Myocyte (in vitro differentiated cells): ENCODE measurements around the gene C19orf73. TPM values are rescaled to one million over a fixed set of nuclear protein-coding genes. Genes with fewer than 3 reads are reported as not detected.
A peak's percentile ranks its signal among the peaks of the same experiment; 100 is the strongest.
"Not testable (repeated sequence)": the region's sequence is repeated elsewhere in the genome, so short reads cannot be mapped to it uniquely, and the experiment has no call there.

Experiments
- DNase-seq: peaks from one replicate; pipeline ENCODE4 v3.0.0-alpha.2; 2012; ENCODE audit warnings: low read depth
- total RNA-seq: library from RNA; depleted of rRNA; stranded (reverse); fragments of >200 nt; gene quantifications from 2 replicates; pipeline ENCODE4 v1.2.3, GENCODE V29; 2014

Gene C19orf73
- total RNA-seq, 1 donor from 2014 or later, result not detected

GRCh38 chr19:49148784-49149651, 30.1 kb upstream of the C19orf73 start:
- peak; percentile 96 for DNase-seq

- DNase-seq, result no peak
Measured at GRCh38 chr19:49148044-49148682, 29.2 kb upstream of the C19orf73 start.

GRCh38 chr19:49146408-49146770, 27.4 kb upstream of the C19orf73 start:
- DNase-seq, result not testable (repeated sequence)

- peak; percentile 75 for DNase-seq
Measured at GRCh38 chr19:49145573-49146407, 26.8 kb upstream of the C19orf73 start.

GRCh38 chr19:49142866-49143335, 24.0 kb upstream of the C19orf73 start:
- DNase-seq, result peak; percentile 95

GRCh38 chr19:49141352-49141751, 22.4 kb upstream of the C19orf73 start:
- DNase-seq, result no peak

- no peak for DNase-seq
Measured at GRCh38 chr19:49140951-49141350, 22.0 kb upstream of the C19orf73 start.

- peak; percentile 83 for DNase-seq
Measured at GRCh38 chr19:49136771-49137171, 17.8 kb upstream of the C19orf73 start.

GRCh38 chr19:49135686-49136085, 16.7 kb upstream of the C19orf73 start:
- DNase-seq, result no peak

- DNase-seq, result no peak
Measured at GRCh38 chr19:49133621-49134454, 14.9 kb upstream of the C19orf73 start.

- DNase-seq, result no peak
Measured at GRCh38 chr19:49132974-49133609, 14.1 kb upstream of the C19orf73 start.

- DNase-seq, result no peak
Measured at GRCh38 chr19:49130325-49130724, 11.4 kb upstream of the C19orf73 start.

GRCh38 chr19:49129238-49129583, 10.3 kb upstream of the C19orf73 start:
- no peak for DNase-seq

- DNase-seq, result no peak
Measured at GRCh38 chr19:49128545-49129237, 9.7 kb upstream of the C19orf73 start.

GRCh38 chr19:49127674-49128544, 9.0 kb upstream of the C19orf73 start:
- DNase-seq, result peak; percentile 98

GRCh38 chr19:49127225-49127624, 8.3 kb upstream of the C19orf73 start:
- DNase-seq, result not testable (repeated sequence)

- no peak for DNase-seq
Measured at GRCh38 chr19:49126575-49126974, 7.6 kb upstream of the C19orf73 start.

- DNase-seq, result no peak
Measured at GRCh38 chr19:49125025-49125731, 6.2 kb upstream of the C19orf73 start.
